Anterior cingulate cortex (tissue), 58 donors: ENCODE measurements around the gene PEX11B.

Source experiments
- DNase-seq, 58 donors: peaks; one replicate each; lab custom pipeline; 2025; lab: John Stamatoyannopoulos, UW

PEX11B gene

DNA sequence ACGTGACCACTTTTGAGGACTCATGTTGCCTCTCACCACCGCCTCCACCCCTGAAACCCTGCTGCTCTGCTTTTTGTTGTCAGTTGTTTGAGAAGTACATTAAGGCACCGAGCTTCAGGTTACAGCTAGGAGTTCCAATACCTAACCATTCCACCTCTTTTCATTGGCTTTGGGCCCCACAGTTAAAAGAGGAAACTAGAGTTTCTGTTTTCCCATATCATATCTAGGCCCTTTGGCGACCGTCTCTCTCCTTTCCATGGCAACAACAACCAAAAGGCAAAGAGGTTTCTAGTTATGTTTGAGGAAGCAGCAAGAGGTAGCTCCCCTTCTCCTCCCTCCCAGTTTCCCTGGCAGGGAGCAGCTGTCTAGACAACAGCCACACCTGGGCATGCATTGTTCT is 38.7 kb downstream of the PEX11B start:
- no peak for DNase-seq

DNA sequence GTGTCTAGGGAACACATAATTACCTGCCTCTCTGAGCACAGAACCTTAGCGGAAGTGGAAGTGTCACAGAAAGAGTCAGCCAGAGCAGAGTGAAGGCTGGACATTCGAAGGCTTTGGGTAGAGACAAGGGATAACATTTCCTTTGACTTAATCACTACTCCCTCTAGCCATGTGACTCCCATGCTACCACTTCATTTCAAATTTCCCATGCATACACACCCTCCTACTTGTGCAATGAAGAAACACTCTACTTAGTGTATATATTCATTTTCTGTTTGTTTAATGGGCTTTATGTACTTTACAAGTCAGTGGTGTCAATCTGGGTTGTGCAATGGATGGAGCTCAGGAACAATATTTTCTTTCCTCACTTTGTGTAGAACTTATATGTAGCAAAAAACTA is 39.8 kb downstream of the PEX11B start:
- DNase-seq: no peak

- DNase-seq: no peak
Observed at GRCh38 chr1:145877923-145878486, 40.5 kb downstream of the PEX11B start.

GRCh38 chr1:145874646-145875045 is 43.9 kb downstream of the PEX11B start:
- no peak for DNase-seq

- peak in 46 of 58 donors; percentile 11 to 76 (median 40) for DNase-seq
Observed at GRCh38 chr1:145871994-145872924, 46.3 kb downstream of the PEX11B start.

DNA sequence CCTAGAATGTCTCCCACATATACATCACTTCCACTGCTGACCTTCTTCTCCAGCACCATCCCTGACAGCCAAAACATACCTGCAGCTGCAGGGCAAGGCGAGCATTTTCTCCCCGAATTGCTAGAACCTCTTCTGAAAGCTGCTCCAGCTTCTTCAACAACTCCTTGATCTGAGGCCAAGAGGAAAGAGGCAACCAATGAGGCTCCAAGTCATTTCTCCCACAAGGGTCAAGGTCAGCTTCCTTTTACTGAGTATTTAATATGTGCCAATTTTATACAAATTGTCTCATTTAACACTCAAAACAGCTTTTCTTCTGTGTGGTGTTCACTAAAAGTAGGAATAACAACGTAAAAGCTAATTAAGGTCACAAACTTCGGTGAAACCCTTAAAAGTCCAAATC is 50.3 kb downstream of the PEX11B start:
- no peak for DNase-seq

- DNase-seq: no peak
Observed at GRCh38 chr1:145863282-145864018, 55.1 kb downstream of the PEX11B start.
